Activated T-helper 2 cell treated with anti-CD3 and anti-CD28 coated beads, Interferon-gamma antibody, Interleukin-2, Interleukin-4, amounts not matched to agents 10 μg/mL and 5 μg/mL and 100 μg/mL, durations not matched to agents 14 hours and 24 hours and 36 hours (primary cell): ENCODE data around the gene GALT. TPM values are rescaled to one million over a fixed set of nuclear protein-coding genes. Genes with fewer than 3 reads are reported as not detected.

Experiments used
- DNase-seq: peaks from one replicate; pipeline ENCODE4 v3.0.0; 2021; ENCODE audit warnings: low spot score
- H3K27ac Mint-ChIP-seq: one replicate; pipeline ENCODE4 v1.8.0; 2021; ENCODE audit warnings: mixed read lengths
- H3K27me3 Mint-ChIP-seq: one replicate; pipeline ENCODE4 v1.8.0; 2021; ENCODE audit warnings: low read depth, mixed read lengths
- H3K36me3 Mint-ChIP-seq: one replicate; pipeline ENCODE4 v1.8.0; 2021; ENCODE audit warnings: low read depth, mixed read lengths
- H3K4me1 Mint-ChIP-seq: one replicate; pipeline ENCODE4 v1.8.0; 2021; ENCODE audit warnings: low read depth, mixed read lengths
- H3K4me3 Mint-ChIP-seq: one replicate; pipeline ENCODE4 v1.8.0; 2021; ENCODE audit warnings: low read depth, mild to moderate bottlenecking, moderate library complexity, mixed read lengths
- H3K9me3 Mint-ChIP-seq: one replicate; pipeline ENCODE4 v1.8.0; 2021; ENCODE audit warnings: mixed read lengths
- intact Hi-C: fragments of 100-400 bp; cut with micrococcal nuclease; formaldehyde crosslinking; loops from one replicate; pipeline ENCODE4 v1.15.1; 2023
- total RNA-seq: library from RNA; stranded (reverse); gene quantifications from 2 replicates; pipeline ENCODE4 v1.2.3, GENCODE V29; 2022

The GALT gene
- total RNA-seq, 1 donor from 2014 or later, result 74.3 TPM

GRCh38 chr9:34686231-34686630 is 39.8 kb downstream of the GALT start:
- peaks cover 2% of the 10 kb centered on the region for H3K4me1 Mint-ChIP-seq
- intact Hi-C loops, result no loop called here
- DNase-seq, result no peak
- H3K27me3 Mint-ChIP-seq, result no peaks in the 10 kb centered on the region
- H3K27ac Mint-ChIP-seq, result no peak overlapping the region
- H3K4me3 Mint-ChIP-seq, result no peak overlapping the region
- peaks cover 4% of the 10 kb centered on the region for H3K36me3 Mint-ChIP-seq
- H3K9me3 Mint-ChIP-seq, result no peaks in the 10 kb centered on the region

- Mint-ChIP-seq H3K27me3 (no peaks in the 10 kb centered on the region), H3K4me1 (peaks cover 2% of the 10 kb centered on the region)
- DNase-seq, result no peak
These were observed 40.3 kb downstream of the GALT start for GRCh38 chr9:34686732-34687131.

DNA sequence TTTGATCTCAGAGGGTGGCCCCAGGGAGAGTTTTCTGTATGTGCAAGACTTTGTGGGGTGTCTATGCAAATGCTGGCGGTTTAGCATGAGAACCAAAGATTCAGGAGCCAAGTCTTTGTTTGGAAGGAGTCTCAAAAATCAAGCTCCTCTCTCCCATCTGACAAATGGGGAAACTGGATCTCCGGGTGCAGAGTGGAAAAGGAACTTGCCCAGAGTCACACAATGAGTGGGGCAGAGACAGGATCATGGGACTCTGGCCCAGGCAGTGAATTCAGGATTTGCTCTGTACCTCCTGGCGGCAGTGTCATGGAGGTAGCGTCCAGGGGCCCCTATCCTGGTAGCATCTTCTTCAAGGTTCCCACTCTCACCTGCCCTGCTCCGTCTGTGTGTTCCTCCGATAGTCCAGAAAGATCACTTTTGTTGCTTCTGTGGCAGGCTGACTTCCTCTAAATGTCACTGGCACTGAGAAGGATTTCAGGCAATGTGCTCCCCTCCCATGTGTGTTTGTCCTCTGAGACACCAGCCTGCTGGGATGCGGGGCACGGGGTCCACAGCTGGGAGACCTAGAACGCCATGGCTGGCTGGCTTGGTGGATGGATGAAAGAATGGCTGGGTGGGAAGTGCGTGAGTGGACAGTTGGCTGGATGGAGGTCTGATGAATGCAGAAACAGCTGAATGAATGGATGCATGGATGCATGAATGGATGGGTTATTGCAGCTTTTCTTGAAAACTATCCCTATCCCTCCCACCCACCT is 41.0 kb downstream of the GALT start:
- Mint-ChIP-seq H3K36me3 (peaks cover under 1% of the 10 kb centered on the region), H3K9me3 (no peaks in the 10 kb centered on the region), H3K4me1 (peaks cover 2% of the 10 kb centered on the region), H3K27ac (no peak overlapping the region), H3K27me3 (no peaks in the 10 kb centered on the region), H3K4me3 (no peak overlapping the region)
- intact Hi-C loops, result no loop called here
- no peak for DNase-seq

More at GRCh38 chr9:34686732-34687131, 40.3 kb downstream of the GALT start:
- Mint-ChIP-seq H3K27ac (no peak overlapping the region), H3K9me3 (no peaks in the 10 kb centered on the region), H3K36me3 (peaks cover 4% of the 10 kb centered on the region), H3K4me3 (no peak overlapping the region)
- intact Hi-C loops, result no loop called here

DNA sequence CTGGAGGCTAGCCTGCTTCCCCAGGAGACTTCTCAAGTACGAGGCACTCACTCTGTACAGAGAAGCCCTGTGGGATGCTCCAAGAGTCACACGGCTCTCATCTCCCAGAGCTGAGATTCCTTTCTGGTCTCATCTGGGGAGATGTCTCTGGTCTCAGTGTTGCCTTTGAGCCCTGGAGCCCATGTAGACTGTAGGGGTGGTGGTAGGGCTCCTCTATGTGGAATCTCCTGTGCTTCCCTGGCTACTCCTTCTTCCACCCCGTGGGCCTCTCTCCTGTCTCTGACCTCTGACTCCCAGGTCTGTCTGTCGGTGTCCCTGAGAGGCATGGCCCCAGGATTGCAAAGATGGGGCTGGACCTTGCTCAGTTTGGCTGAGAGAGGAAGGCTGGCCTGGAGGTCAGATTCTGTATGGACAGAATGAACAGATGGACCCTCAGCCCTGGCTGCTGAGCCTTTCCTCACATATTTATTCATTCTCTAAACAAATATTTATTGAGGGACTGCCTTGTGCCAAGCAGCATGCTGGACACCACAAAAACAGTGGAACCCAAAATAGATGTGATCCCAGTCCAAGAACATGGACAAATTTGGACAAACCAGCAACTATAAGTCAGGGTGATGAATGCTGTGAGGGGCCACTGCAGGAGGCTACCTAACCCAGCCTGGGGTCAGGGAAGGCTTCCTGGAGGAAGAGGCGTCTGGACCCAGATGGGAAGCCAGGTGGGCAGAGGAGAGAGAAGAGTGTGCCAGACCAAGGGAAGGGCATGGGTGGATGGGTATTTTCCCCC is 42.0 kb downstream of the GALT start:
- no peak overlapping the region for H3K27ac Mint-ChIP-seq
- H3K36me3 Mint-ChIP-seq, result no peaks in the 10 kb centered on the region
- intact Hi-C loops, result no loop called here
- no peaks in the 10 kb centered on the region for H3K9me3 Mint-ChIP-seq
- peaks cover 2% of the 10 kb centered on the region for H3K4me1 Mint-ChIP-seq
- DNase-seq, result no peak
- H3K4me3 Mint-ChIP-seq, result no peak overlapping the region
- H3K27me3 Mint-ChIP-seq, result no peaks in the 10 kb centered on the region

DNA sequence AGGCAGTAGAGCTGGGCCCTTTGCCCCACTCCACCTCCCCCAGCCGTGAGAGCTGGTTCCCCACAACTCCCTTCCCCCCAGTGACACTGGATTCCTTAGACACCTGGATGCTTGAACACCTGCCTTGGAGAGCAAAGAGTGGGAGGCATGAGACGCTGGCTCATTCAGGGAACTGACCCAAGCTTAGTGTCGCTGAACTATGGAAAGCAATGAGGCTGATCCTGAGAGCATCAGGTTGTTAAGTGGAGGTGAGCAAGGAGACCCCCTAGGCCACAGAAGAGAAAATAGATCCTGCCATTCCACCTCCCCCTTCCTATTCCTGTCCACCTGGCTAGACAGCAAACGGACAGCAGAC is 42.6 kb downstream of the GALT start:
- H3K4me1 Mint-ChIP-seq, result no peaks in the 10 kb centered on the region
- no peak overlapping the region for H3K4me3 Mint-ChIP-seq
- intact Hi-C loops, result no loop called here
- H3K27me3 Mint-ChIP-seq, result no peaks in the 10 kb centered on the region
- DNase-seq, result no peak
- no peaks in the 10 kb centered on the region for H3K9me3 Mint-ChIP-seq
- no peak overlapping the region for H3K27ac Mint-ChIP-seq
- no peaks in the 10 kb centered on the region for H3K36me3 Mint-ChIP-seq

- intact Hi-C loops, result no loop called here
- no peaks in the 10 kb centered on the region for H3K4me1 Mint-ChIP-seq
- H3K27me3 Mint-ChIP-seq, result no peaks in the 10 kb centered on the region
- no peaks in the 10 kb centered on the region for H3K9me3 Mint-ChIP-seq
- H3K36me3 Mint-ChIP-seq, result no peaks in the 10 kb centered on the region
- H3K4me3 Mint-ChIP-seq, result no peak overlapping the region
- DNase-seq, result no peak
- no peak overlapping the region for H3K27ac Mint-ChIP-seq
These were observed 43.0 kb downstream of the GALT start for GRCh38 chr9:34689512-34689911.

GRCh38 chr9:34690983-34691935 is 44.8 kb downstream of the GALT start, which contains the start of gene CCL19:
CCL19 (minus strand) TSS chr9:34691276; CDS start chr9:34691139, 137 bp downstream.
- Mint-ChIP-seq H3K27ac (no peak within 1 kb of the TSS), H3K4me3 (no peak within 1 kb of the TSS), H3K36me3 (no peaks in the 10 kb centered on the region), H3K27me3 (no peaks in the 10 kb centered on the region), H3K9me3 (no peaks in the 10 kb centered on the region), H3K4me1 (no peaks in the 10 kb centered on the region)
- intact Hi-C loops, result no loop called here
- DNase-seq, result no peak

DNA sequence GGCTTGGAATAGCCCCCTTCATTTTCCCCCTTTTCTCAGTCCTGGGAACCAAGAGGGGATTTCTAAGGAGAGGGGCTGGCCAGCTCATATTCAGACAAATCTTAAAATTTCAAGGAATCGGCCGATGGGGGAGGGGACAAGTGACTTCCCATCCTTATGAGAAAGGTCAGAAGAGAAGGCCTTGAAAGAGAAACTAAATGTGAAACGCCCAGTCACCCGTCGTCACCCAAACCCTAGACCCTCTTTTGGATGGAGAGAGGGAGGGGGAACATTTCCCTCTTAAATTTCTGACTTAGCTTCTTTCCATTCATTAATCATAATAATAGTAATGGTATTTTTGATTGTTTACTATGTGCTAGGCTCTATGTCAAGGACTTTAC is 45.5 kb downstream of the GALT start:
- Mint-ChIP-seq H3K27ac (no peak overlapping the region), H3K4me1 (no peaks in the 10 kb centered on the region), H3K4me3 (no peak overlapping the region), H3K27me3 (no peaks in the 10 kb centered on the region), H3K36me3 (no peaks in the 10 kb centered on the region), H3K9me3 (no peaks in the 10 kb centered on the region)
- no peak for DNase-seq
- intact Hi-C loops, result no loop called here

DNA sequence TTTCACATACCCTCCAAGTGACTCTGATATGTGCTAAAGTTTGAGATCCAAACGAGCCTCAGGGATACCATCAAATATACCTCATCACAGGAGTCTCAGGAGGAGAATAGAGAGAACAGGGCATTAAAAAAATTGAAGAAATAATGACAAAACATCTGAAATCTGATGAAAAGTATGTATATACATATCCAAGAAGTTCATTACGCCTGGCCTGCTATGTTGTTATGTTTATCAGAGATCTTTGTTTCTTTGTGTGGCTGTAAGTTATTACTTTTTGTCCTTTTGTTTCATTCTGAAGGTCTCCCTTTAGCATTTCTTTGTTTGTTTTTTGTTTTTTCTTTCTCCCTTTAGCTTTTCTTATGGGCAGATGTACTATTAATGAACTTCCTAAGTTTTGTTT is 47.1 kb downstream of the GALT start:
- H3K9me3 Mint-ChIP-seq, result no peaks in the 10 kb centered on the region
- intact Hi-C loops, result no loop called here
- DNase-seq, result no peak
- H3K4me3 Mint-ChIP-seq, result no peak overlapping the region
- H3K27me3 Mint-ChIP-seq, result no peaks in the 10 kb centered on the region
- H3K4me1 Mint-ChIP-seq, result no peaks in the 10 kb centered on the region
- no peaks in the 10 kb centered on the region for H3K36me3 Mint-ChIP-seq
- H3K27ac Mint-ChIP-seq, result no peak overlapping the region

GRCh38 chr9:34694811-34695210 is 48.3 kb downstream of the GALT start:
- no peaks in the 10 kb centered on the region for H3K36me3 Mint-ChIP-seq
- H3K9me3 Mint-ChIP-seq, result no peaks in the 10 kb centered on the region
- no peak overlapping the region for H3K4me3 Mint-ChIP-seq
- H3K27ac Mint-ChIP-seq, result no peak overlapping the region
- intact Hi-C loops, result no loop called here
- H3K4me1 Mint-ChIP-seq, result no peaks in the 10 kb centered on the region
- DNase-seq, result no peak
- H3K27me3 Mint-ChIP-seq, result peaks cover 7% of the 10 kb centered on the region
